ENCODE measurements around the gene VPREB3. TPM values are rescaled to one million over a fixed set of nuclear protein-coding genes. Genes with fewer than 3 reads are reported as not detected.

Gene VPREB3
- total and polyA plus RNA-seq, 2 donors from 2014 or later: 1.0 to 1.3 TPM

GRCh38 chr22:23750367-23750713 is 3.9 kb downstream of the VPREB3 start:
- FAIRE-seq: no peak
- no peak for TF ChIP-seq CTCF (IDR thresholded peaks at IDR 0.05; ENCODE audit: borderline replicate concordance, extremely low read depth, insufficient read depth)
- DNase-seq: no peak

GRCh38 chr22:23749841-23750301 is 4.4 kb downstream of the VPREB3 start:
- FAIRE-seq: no peak
- no peaks in the 10 kb centered on the region for H3K36me3 ChIP-seq (ENCODE audit: control insufficient read depth in 2 of 3, insufficient read depth in 3 of 3, low read length in 3 of 3)
- H3K27ac ChIP-seq (ENCODE audit: low read depth in 2 of 2, low read length in 2 of 2): no peak overlapping the region

More at GRCh38 chr22:23750367-23750713, 3.9 kb downstream of the VPREB3 start:
- Histone ChIP-seq H3K27me3 (ENCODE audit: control insufficient read depth, insufficient read depth, low read length) (no peaks in the 10 kb centered on the region), H3K4me1 (ENCODE audit: control insufficient read depth in 2 of 3, insufficient read depth in 2 of 3, low read depth in 1 of 3, low read length in 3 of 3) (peaks cover 0 to 7% (median 0%) of the 10 kb centered on the region in 3 donors), H3K4me3 (ENCODE audit: low read length in 3 of 3) (peak overlapping the region; percentile 50 to 78 (median 55)), H3K27ac (ENCODE audit: low read depth in 2 of 2, low read length in 2 of 2) (peak overlapping the region in 1 of 2 donors; percentile 4), H3K36me3 (ENCODE audit: control insufficient read depth in 2 of 3, insufficient read depth in 3 of 3, low read length in 3 of 3) (no peaks in the 10 kb centered on the region), H3K9me3 (ENCODE audit: control insufficient read depth in 2 of 3, insufficient read depth in 1 of 3, low read length in 3 of 3) (no peaks in the 10 kb centered on the region), H3K9ac (ENCODE audit: low read length in 3 of 3) (peak overlapping the region; percentile 10 to 86 (median 72))
- intact Hi-C loops (cut with DNase I): no loop called here

GRCh38 chr22:23745791-23746190 is 8.4 kb downstream of the VPREB3 start:
- peaks cover 0 to 7% (median 0%) of the 10 kb centered on the region in 3 donors for H3K4me1 ChIP-seq (ENCODE audit: control insufficient read depth in 2 of 3, insufficient read depth in 2 of 3, low read depth in 1 of 3, low read length in 3 of 3)
- H3K27ac ChIP-seq (ENCODE audit: low read depth in 2 of 2, low read length in 2 of 2): no peak overlapping the region
- intact Hi-C loops (cut with DNase I): no loop called here
- DNase-seq (no peak), FAIRE-seq (no peak)
- H3K9me3 ChIP-seq (ENCODE audit: control insufficient read depth in 2 of 3, insufficient read depth in 1 of 3, low read length in 3 of 3): no peaks in the 10 kb centered on the region
- H3K27me3 ChIP-seq (ENCODE audit: control insufficient read depth, insufficient read depth, low read length): no peaks in the 10 kb centered on the region
- H3K4me3 ChIP-seq (ENCODE audit: low read length in 3 of 3): no peak overlapping the region
- peaks cover 0 to 17% (median 15%) of the 10 kb centered on the region in 3 donors for H3K36me3 ChIP-seq (ENCODE audit: control insufficient read depth in 2 of 3, insufficient read depth in 3 of 3, low read length in 3 of 3)
- TF ChIP-seq CTCF (IDR thresholded peaks at IDR 0.05; ENCODE audit: borderline replicate concordance, extremely low read depth, insufficient read depth): no peak
- H3K9ac ChIP-seq (ENCODE audit: low read length in 3 of 3): no peak overlapping the region

More at GRCh38 chr22:23749841-23750301, 4.4 kb downstream of the VPREB3 start:
- peak in 1 of 5 donors; percentile 7 for DNase-seq
- Histone ChIP-seq H3K27me3 (ENCODE audit: control insufficient read depth, insufficient read depth, low read length) (no peaks in the 10 kb centered on the region), H3K4me1 (ENCODE audit: control insufficient read depth in 2 of 3, insufficient read depth in 2 of 3, low read depth in 1 of 3, low read length in 3 of 3) (peaks cover 0 to 7% (median 0%) of the 10 kb centered on the region in 3 donors), H3K4me3 (ENCODE audit: low read length in 3 of 3) (peak overlapping the region in 1 of 3 donors; percentile 78), H3K9me3 (ENCODE audit: control insufficient read depth in 2 of 3, insufficient read depth in 1 of 3, low read length in 3 of 3) (no peaks in the 10 kb centered on the region), H3K9ac (ENCODE audit: low read length in 3 of 3) (no peak overlapping the region)
- TF ChIP-seq CTCF (IDR thresholded peaks at IDR 0.05; ENCODE audit: borderline replicate concordance, extremely low read depth, insufficient read depth): no peak
- intact Hi-C loops (cut with DNase I): no loop called here

- no peaks in the 10 kb centered on the region for H3K4me1 ChIP-seq (ENCODE audit: control insufficient read depth in 2 of 3, insufficient read depth in 2 of 3, low read depth in 1 of 3, low read length in 3 of 3)
- FAIRE-seq (no peak), DNase-seq (no peak)
- no peak overlapping the region for H3K4me3 ChIP-seq (ENCODE audit: low read length in 3 of 3)
- no peaks in the 10 kb centered on the region for H3K27me3 ChIP-seq (ENCODE audit: control insufficient read depth, insufficient read depth, low read length)
- no peak overlapping the region for H3K9ac ChIP-seq (ENCODE audit: low read length in 3 of 3)
- H3K27ac ChIP-seq (ENCODE audit: low read depth in 2 of 2, low read length in 2 of 2): no peak overlapping the region
- intact Hi-C loops (cut with DNase I): no loop called here
- no peaks in the 10 kb centered on the region for H3K9me3 ChIP-seq (ENCODE audit: control insufficient read depth in 2 of 3, insufficient read depth in 1 of 3, low read length in 3 of 3)
- H3K36me3 ChIP-seq (ENCODE audit: control insufficient read depth in 2 of 3, insufficient read depth in 3 of 3, low read length in 3 of 3): peaks cover 0 to 17% (median 15%) of the 10 kb centered on the region in 3 donors
- no peak for TF ChIP-seq CTCF (IDR thresholded peaks at IDR 0.05; ENCODE audit: borderline replicate concordance, extremely low read depth, insufficient read depth)
Measured at GRCh38 chr22:23744485-23744884, 9.7 kb downstream of the VPREB3 start.
